PC-3 (cell line): ENCODE results near the gene GTF2H1.

ENCODE experiments used
- EZH2 ChIP-seq: fragments of 300-600 bp; sonication (generic); IDR thresholded peaks from one replicate; pipeline ENCODE4 v1.6.1; 2017; ENCODE audit warnings: antibody characterized with exemption, mild to moderate bottlenecking, low read length; ENCODE audit not compliant: unreplicated experiment
- EZH2phosphoT487 ChIP-seq: fragments of 300-600 bp; sonication (generic); IDR thresholded peaks from 2 replicates; pipeline ENCODE4 v1.6.1; 2018; ENCODE audit warnings: mild to moderate bottlenecking, antibody characterized with exemption, low read length, borderline replicate concordance
- TF ChIP-seq, protein P1 (sequence below): fragments of 300-600 bp; sonication (generic); conservative IDR thresholded peaks from 2 replicates; pipeline ENCODE4 v1.5.1; 2017; ENCODE audit warnings: antibody characterized with exemption, low read depth, mild to moderate bottlenecking, low read length

DNA sequence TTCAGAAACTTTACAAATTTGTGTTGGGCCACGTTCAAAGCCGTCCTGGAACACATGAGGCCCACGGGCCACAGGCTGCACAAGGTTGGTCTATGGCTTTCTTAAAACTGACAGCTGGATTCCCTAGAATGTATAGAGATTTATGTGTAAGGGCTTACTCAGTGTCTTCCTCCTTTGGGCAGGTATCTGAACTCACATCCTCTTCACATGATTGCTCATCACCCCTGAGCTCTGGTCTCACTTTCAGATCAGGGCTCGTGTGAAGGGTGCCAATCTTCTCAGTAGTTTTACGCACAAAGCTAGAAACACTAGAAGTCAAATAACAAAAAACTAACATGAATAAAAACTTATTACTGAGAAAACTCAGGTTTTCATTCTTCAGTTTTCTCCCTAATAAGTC, 27.5 kb upstream of the GTF2H1 start:
- TF ChIP-seq, protein P1, sequence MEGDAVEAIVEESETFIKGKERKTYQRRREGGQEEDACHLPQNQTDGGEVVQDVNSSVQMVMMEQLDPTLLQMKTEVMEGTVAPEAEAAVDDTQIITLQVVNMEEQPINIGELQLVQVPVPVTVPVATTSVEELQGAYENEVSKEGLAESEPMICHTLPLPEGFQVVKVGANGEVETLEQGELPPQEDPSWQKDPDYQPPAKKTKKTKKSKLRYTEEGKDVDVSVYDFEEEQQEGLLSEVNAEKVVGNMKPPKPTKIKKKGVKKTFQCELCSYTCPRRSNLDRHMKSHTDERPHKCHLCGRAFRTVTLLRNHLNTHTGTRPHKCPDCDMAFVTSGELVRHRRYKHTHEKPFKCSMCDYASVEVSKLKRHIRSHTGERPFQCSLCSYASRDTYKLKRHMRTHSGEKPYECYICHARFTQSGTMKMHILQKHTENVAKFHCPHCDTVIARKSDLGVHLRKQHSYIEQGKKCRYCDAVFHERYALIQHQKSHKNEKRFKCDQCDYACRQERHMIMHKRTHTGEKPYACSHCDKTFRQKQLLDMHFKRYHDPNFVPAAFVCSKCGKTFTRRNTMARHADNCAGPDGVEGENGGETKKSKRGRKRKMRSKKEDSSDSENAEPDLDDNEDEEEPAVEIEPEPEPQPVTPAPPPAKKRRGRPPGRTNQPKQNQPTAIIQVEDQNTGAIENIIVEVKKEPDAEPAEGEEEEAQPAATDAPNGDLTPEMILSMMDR: no peak
- TF ChIP-seq EZH2: no peak
- TF ChIP-seq EZH2phosphoT487: no peak
